Activated CD4-positive, alpha-beta T cell treated with anti-CD3 and anti-CD28 coated beads, Interleukin-2, amount 50 U/mL, for 4 hours (primary cell): ENCODE results near the gene PARVG.

Experiments used
- DNase-seq, 2 experiments: peaks; one replicate each; pipeline ENCODE4 v3.0.0-alpha.2; 2020

The PARVG gene

GRCh38 chr22:44199866-44200265 lies 19.1 kb downstream of the PARVG start:
- DNase-seq, result no peak

- DNase-seq, result no peak
These were observed 19.7 kb downstream of the PARVG start for GRCh38 chr22:44200451-44200850.

DNA sequence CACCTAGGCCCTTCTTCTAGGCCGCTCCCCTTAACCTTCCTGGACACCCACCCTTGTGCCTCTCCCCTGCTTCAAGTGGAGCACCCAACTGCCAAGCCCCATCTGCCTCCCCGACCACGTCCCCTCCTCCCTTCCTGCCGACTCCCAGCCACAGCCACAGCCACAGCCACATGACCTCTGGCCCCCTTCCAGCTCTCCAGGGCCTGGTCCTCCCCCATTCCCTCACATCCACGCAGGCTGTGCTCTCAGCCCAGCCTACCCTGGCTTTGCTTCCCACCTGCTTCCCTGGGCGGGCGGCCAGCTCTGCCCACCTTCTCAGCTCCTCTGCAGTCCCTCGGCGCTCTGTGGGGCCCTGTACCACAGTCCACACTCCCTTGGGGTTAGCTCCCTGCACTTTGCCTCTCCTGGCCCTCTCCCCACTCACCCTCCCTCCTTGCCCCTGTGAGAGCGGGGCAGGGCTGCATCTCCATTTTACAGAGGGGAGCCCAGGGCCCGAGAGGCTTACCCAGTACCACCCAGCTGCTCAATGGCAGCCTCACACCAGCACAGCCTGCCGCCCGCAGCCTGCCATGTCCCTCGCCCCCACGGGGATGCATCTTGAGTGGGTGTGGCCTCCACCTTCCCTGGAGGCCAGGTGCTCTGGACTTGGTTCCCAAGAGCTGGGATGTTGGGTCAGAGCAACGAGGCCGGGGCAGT lies 20.3 kb downstream of the PARVG start:
- DNase-seq, result no peak

DNA sequence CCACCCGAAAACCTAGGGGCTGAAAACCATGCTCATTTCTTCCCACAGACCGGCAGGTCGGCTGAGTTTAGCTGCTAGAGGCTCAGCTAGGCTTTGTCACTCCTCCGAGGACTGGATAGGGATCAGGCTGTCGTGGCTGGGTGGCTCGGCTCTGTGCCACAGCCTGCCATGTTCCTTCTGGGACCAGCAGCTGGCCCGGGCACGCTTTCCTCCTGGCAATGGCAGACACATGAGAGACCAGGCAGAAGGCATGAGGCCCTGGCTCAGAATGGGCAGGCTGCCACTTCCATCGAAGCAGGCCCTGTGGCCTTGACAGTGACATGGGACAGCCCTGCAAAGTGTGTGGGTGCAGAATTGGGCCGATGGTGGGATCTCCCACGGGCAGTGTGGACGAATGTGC lies 20.9 kb downstream of the PARVG start:
- DNase-seq, result no peak

GRCh38 chr22:44202261-44202789 lies 21.6 kb downstream of the PARVG start:
- no peak for DNase-seq

DNA sequence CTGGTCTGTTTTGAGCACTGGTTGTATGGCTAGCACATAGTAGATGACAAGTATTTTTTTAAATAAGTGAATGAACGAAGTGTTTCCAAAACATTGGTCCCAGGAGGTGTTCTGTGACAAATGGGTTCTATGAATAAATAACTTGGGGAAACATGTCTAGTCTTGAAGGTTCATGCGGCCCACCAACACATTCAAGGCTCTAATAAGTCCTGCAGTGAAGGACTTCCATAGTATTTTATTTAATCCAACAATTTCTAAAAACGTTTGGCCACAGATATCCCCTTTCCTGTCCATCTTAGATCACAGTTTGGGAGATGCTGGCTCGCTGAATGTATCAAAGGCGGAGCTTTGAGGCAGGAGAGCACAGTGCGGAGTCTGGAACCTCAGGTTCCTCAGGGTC lies 22.5 kb downstream of the PARVG start:
- DNase-seq, result no peak

GRCh38 chr22:44204739-44205515 lies 24.2 kb downstream of the PARVG start:
- no peak for DNase-seq

DNA sequence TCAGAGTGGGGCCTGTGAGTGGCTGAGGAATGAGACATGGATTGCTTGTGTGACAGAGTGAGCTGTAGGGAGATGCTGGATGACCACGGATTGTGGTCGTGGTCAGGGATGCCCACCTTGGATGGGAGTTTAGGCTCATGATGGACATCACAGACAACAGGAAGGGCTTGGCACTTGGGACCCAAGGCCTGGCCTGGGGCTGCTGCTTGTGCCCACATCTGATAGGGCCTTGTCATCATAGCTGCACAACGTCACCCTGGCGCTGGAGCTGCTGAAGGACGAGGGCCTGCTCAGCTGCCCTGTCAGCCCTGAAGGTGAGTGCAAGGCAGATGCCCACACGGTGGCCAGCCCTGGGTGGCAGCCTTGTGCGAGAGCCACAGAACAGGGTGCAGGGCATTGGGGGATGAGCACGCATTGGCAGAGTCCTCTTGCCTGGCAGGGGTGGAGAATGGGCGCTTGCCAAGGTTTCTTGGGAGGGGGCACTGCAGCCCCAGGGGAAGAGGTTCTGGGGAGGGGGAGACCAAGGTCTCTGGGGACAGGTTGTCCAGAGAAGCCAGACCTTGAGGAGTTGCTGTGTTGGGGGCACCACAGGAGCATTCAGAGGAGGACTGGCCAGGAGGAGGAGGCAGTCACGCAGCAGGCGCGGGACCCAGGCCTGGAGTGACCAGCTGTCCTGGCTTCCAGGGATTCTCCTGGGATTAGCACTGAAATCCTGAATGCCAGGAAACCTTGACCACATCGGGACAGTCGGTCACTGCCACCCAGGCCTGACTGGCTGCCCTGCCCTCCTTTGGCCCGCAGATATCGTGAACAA lies 25.0 kb downstream of the PARVG start:
- DNase-seq, result no peak

DNA sequence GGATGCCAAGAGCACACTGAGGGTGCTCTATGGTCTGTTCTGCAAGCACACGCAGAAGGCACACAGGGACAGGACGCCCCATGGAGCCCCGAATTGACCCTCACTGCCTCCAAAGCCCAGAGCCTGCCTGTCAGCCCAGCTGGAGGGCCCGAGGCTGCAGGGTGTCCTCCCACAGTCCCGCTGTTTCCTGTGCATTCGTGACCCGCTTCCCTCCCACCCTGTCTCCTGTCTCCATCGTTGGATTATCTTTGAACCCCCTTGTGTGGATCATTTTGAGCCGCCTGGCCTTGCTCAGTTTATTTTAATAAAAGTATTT lies 25.6 kb downstream of the PARVG start:
- DNase-seq, result no peak

DNA sequence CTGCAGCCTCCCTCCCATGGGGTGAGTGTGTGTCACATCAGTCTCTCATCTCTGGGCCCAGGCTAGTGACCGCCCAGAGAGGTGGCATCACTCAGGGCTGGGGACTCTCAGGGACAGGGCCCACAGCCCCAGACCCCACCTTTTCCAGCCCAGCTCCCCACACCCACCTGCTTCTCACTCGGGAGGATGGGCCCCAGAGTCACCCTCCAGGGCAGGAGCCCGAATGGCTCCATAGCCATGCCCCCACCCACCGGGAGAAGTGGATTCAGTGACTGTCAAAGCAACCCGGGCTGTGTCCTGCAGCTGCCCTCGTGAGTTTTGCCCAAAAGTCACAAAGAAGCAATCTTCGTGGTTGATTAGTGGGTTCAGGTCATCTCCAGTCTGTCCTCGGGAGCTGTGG lies 26.0 kb downstream of the PARVG start:
- DNase-seq, result no peak

DNA sequence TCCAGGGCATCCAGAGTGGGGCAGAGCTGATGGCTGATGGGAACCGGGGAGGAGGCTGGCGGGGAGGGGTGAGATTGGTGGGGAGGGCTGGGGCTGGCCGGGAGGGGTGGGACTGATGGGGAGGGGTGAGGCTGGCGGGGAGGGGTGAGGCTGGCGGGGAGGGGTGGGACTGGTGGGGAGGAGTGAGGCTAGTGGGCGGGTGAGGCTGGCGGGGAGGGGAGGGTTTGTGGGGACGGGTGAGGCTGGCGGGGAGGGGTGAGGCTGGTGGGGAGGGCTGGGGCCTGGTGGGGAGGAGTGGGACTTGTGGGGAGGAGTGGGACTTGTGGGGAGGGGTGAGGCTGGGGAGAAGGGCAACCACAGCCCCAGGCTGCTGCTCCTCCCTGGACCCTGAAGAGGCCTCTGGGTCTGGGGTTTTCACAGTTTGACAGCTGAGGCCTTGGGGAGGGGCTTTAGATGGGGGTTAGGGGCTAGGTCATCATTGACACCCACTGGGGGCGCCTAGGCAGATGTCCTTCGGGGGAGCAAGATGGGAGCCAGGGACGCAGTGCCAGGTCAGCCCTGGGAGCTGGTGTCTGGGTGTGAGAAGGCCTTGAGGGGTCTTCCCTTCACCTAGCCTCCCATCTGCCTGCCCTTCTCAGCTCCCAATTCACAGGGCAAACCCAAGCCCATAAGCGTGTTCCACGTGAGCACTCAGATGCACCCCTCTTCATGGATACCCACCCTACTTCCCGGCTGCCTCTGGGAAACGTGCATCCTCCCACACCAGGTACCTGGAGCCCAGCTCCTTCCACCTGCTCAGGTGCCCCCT lies 26.7 kb downstream of the PARVG start:
- no peak for DNase-seq

- no peak for DNase-seq
These were observed 27.2 kb downstream of the PARVG start for GRCh38 chr22:44207981-44208317.

DNA sequence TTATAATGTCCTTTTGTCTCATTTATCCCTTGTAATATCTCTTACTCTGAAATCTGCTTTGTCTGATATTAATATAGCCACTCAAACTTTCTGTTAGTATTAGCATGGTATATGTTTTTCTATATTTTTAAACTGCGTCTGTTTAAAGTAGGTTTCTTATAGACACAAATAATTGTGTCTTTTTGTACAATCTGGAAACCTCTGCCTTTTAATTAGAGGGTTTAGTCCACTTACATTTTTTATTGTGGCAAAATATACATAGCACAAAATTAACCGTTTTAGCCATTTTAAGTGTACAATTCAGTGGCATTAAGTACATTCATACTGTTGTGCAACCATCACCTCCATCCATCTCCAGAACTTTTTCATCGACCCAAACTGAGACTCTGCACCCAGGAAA lies 28.6 kb downstream of the PARVG start:
- no peak for DNase-seq

- no peak for DNase-seq
These were observed 30.0 kb downstream of the PARVG start for GRCh38 chr22:44210722-44211121.

- DNase-seq, result no peak
These were observed 30.7 kb downstream of the PARVG start for GRCh38 chr22:44211256-44211945.

GRCh38 chr22:44211946-44212930 lies 31.5 kb downstream of the PARVG start:
- no peak for DNase-seq

DNA sequence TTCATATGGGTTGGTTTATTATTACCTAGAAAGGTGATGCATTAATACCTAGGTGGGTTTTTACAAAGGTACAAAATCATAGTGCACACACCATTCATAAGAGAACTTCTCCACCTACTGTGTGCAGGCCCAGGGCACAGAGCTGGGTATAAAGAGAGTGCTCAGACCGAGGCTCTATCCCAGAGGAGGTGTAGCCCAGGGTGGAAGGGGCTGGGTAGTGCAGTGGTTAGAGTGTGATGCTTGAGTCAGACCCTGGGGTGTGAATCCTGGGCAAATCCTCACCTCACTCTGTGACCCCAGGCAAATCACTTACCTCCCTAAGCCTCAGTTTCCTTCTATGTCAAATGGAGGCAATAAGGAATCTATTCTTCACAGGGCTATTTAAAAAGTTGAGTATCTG lies 32.2 kb downstream of the PARVG start:
- DNase-seq, result no peak

GRCh38 chr22:44213489-44214043 lies 32.8 kb downstream of the PARVG start:
- DNase-seq, result no peak

DNA sequence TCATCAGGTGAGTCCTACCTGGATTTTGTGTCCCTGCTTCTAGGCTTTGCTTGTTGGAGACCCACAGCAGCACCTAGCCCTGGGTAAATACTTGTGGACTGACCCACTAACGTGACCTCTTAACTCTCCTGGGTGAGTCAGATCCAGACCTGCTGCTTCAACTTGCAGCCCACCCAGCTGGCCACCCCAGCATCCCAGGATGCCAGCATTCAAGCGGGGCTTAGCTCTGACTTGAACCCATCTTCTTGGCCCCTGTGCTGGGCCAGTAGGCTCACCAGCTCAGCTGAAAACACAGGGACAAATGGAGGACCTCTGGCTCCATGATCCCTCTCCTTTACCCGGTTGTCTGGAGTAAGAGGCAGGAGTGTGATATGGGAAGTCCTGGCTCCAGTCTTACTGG lies 33.5 kb downstream of the PARVG start:
- DNase-seq, result no peak

GRCh38 chr22:44214764-44215163 lies 34.0 kb downstream of the PARVG start:
- DNase-seq, result no peak

DNA sequence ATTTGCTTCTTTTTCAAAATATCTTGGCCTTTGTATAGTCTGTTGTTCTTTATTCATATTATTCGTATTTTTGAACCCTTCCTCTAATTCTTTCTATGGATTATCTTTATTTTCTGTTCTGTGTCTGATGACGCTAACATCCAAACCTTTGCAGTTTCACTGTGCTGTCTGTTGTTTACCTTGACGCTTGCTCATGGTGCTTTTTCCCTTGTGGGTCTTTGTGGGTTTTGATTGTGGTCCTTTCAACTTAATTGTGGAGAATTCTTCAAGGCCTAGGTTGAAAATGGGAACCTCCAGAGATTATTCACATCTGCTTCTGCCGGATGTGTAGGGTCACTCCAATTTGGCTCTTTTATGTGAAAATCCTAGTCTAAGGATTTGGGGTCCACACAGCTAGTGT lies 34.6 kb downstream of the PARVG start:
- DNase-seq, result no peak
